Gastroesophageal sphincter (tissue), 3 donors: ENCODE data around the gene ZPBP2.

ENCODE experiments used
- EP300 ChIP-seq: sonication (generic); formaldehyde crosslinking; IDR thresholded peaks from one replicate; pipeline ENCODE4 v1.6.1; 2017; ENCODE audit warnings: antibody characterized with exemption, mild to moderate bottlenecking
- TF ChIP-seq, protein P1 (sequence below), 4 experiments: fragments of 200-600 bp in 2 of 4; fragments of 450-650 bp in 2 of 4; sonication (generic) in 1 of 4; IDR thresholded peaks; one replicate each; pipeline ENCODE4 v1.5.1; 2017 to 2019; ENCODE audit warnings: antibody characterized with exemption in 4 of 4, mild to moderate bottlenecking in 2 of 4, moderate library complexity in 2 of 4

DNA sequence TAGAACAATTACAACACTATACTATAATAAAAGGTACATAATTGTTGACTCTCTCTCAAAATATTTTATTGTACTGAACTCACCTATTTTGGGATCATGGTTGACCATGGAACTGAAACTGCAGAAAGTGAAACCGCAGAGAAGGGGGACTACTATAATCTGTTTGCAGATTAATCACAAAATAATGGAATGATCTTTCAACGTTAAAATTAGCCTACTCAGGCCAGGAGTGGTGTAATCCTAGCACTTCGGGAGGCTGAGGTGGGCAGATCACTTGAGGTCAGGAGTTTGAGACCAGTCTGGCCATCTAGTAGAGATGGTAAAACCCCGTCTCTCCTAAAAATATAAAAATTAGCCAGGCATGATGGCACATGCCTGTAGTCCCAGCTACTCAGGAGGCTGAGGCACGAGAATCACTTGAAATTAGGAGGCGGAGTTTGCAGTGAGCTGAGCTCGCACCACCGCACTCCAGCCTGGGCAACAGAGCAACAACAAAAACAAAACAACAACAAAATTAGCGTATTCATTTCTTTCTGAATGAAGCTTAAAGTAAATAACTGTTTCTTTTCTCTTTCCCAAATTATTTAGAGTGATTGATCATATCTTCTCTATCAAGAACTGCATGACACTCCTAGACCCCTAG lies 49.5 kb upstream of the ZPBP2 start:
- TF ChIP-seq, protein P1, sequence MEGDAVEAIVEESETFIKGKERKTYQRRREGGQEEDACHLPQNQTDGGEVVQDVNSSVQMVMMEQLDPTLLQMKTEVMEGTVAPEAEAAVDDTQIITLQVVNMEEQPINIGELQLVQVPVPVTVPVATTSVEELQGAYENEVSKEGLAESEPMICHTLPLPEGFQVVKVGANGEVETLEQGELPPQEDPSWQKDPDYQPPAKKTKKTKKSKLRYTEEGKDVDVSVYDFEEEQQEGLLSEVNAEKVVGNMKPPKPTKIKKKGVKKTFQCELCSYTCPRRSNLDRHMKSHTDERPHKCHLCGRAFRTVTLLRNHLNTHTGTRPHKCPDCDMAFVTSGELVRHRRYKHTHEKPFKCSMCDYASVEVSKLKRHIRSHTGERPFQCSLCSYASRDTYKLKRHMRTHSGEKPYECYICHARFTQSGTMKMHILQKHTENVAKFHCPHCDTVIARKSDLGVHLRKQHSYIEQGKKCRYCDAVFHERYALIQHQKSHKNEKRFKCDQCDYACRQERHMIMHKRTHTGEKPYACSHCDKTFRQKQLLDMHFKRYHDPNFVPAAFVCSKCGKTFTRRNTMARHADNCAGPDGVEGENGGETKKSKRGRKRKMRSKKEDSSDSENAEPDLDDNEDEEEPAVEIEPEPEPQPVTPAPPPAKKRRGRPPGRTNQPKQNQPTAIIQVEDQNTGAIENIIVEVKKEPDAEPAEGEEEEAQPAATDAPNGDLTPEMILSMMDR (IDR thresholded peaks at IDR 0.05), result no peak
- no peak for TF ChIP-seq EP300
